BJ (cell line): Measurements from ENCODE around the gene GNAI1. TPM values are rescaled to one million over a fixed set of nuclear protein-coding genes. Genes with fewer than 3 reads are reported as not detected.

Experiments
- CTCF ChIA-PET: fragments of 350-600 bp; formaldehyde crosslinking; extraction: SDS; loops from one replicate; lab custom pipeline; 2021; ENCODE audit warnings: antibody characterized with exemption, inconsistent platforms; lab: Yijun Ruan, JAX
- POLR2A ChIA-PET: fragments of 300-600 bp; sonication (Branson Sonifier 250); formaldehyde crosslinking; extraction: SDS; loops from one replicate; lab custom pipeline; 2021; ENCODE audit warnings: antibody characterized with exemption; lab: Charles Lee
- DNase-seq: peaks from one replicate; pipeline ENCODE4 v3.0.0-alpha.2; 2011; ENCODE audit warnings: low read depth
- H3K27me3 ChIP-seq: 2 replicates; pipeline ENCODE4 v1.6.0; 2011; ENCODE audit warnings: low read length; ENCODE audit not compliant: control insufficient read depth, insufficient read depth
- H3K36me3 ChIP-seq: 2 replicates; pipeline ENCODE4 v1.5.1; 2011; ENCODE audit warnings: low read length; ENCODE audit not compliant: control insufficient read depth, insufficient read depth
- H3K4me3 ChIP-seq: 2 replicates; pipeline ENCODE4 v1.5.1; 2011; ENCODE audit warnings: low read depth, mild to moderate bottlenecking, control low read depth, low read length
- CTCF ChIP-seq: IDR thresholded peaks from 2 replicates; pipeline ENCODE4 v1.5.1; 2011; ENCODE audit warnings: low read depth, mild to moderate bottlenecking, control low read depth, inconsistent platforms, low read length, moderate library complexity; ENCODE audit not compliant: insufficient read depth
- polyA plus RNA-seq: library from polyadenylated mRNA; depleted of rRNA; stranded (reverse); fragments of >200 nt; gene quantifications from 2 replicates; pipeline ENCODE4 v1.2.3, GENCODE V29; 2011

The GNAI1 gene
- polyA plus RNA-seq, 1 experiment, result 19.4 TPM

GRCh38 chr7:80131675-80132435 lies 2.8 kb upstream of the GNAI1 start:
- POLR2A ChIA-PET, result no interaction called here
- no peak for DNase-seq
- CTCF ChIA-PET, result interaction anchor here (1.0 to 3.5 kb wide), 3 partner anchors 16 to 69 kb away, joined by 3 to 15 read pairs (median 6); no protein-coding TSS in a partner anchor

DNA sequence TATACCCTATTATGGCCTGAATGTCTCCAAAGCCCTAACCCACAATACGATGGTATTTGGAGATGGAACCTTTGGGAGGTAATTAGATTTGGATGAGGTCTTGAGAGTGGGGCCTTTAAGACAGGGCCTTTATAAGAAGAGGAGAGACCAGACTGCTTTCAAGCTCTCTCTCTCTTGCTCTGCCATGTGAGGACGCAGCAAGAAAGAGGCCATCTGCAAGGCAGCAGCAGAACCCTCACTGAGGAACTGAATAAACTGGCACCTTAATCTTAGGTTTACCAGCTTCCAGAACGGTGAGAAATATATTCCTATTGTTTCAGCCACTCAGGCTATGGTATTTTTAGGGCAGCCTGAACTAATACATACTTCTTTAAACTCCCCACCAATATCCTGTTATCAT lies 2.0 kb upstream of the GNAI1 start:
- ChIA-PET POLR2A (no interaction called here), CTCF (interaction anchor here (1.3 to 3.5 kb wide), 2 partner anchors 15 to 36 kb away, joined by 6 to 15 read pairs; no protein-coding TSS in a partner anchor)
- Histone ChIP-seq H3K36me3 (no peaks in the 10 kb centered on the region), H3K27me3 (no peaks in the 10 kb centered on the region), H3K4me3 (no peak overlapping the region)
- no peak for TF ChIP-seq CTCF
- DNase-seq, result no peak

More at GRCh38 chr7:80131675-80132435, 2.8 kb upstream of the GNAI1 start:
- TF ChIP-seq CTCF, result no peak
- no peaks in the 10 kb centered on the region for H3K36me3 ChIP-seq
- no peak overlapping the region for H3K4me3 ChIP-seq
- no peaks in the 10 kb centered on the region for H3K27me3 ChIP-seq

DNA sequence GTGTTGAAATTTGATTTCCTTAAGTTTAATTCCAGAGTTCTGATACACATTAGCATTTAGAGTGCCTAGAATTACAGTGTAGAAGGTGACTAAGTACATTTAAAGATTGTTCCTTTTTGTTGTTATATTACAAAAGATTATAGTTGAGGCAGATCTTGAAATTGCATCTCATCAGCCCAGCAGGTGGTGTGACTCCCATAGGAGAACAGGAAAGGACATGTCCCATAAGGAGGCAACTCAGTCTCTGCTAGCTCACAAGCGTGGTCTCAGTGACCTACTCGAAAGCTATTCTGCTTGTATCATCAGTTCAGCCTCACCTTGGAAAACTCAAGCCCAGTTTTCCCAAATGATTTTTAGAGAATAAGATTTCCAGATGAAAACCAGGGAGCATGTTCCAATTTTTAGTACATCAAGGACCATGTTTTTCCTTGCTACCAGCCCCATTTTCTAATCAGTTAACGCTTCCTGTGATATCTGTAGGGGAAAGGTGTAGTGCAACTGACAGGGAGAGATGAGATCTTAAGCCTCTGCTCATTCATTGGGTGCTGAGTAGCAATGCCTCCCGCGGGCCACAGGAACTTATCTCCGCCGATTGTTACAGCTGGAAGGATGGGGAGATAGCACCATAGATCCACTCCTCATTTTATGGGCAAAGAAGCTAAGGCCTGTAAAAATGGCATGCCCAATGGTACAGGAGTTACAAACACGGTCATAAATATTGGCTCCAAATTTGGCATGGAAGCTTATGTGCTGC lies 1.1 kb upstream of the GNAI1 start:
- DNase-seq, result no peak
- no peak overlapping the region for H3K4me3 ChIP-seq
- H3K27me3 ChIP-seq, result no peaks in the 10 kb centered on the region
- ChIA-PET CTCF (interaction anchor here (0.5 to 3.5 kb wide), 20 partner anchors 12 to 311 kb away, joined by 3 to 15 read pairs (median 4); no protein-coding TSS in a partner anchor), POLR2A (interaction anchor here (0.8 to 0.9 kb wide), 2 partner anchors 10 to 14 kb away, joined by 3 read pairs; no protein-coding TSS in a partner anchor)
- no peaks in the 10 kb centered on the region for H3K36me3 ChIP-seq
- TF ChIP-seq CTCF, result 0 out of 2 replicates have a peak, but pooled peaks have one; percentile 10

GRCh38 chr7:80134115-80134535 lies 506 bp upstream of the GNAI1 start:
- DNase-seq, result no peak
- TF ChIP-seq CTCF, result no peak
- CTCF ChIA-PET, result interaction anchor here (0.6 to 3.5 kb wide), 22 partner anchors 12 to 539 kb away, joined by 3 to 15 read pairs (median 4); no protein-coding TSS in a partner anchor
- Histone ChIP-seq H3K4me3 (peak overlapping the region; percentile 95), H3K36me3 (no peaks in the 10 kb centered on the region), H3K27me3 (no peaks in the 10 kb centered on the region)
- POLR2A ChIA-PET, result interaction anchor here (0.6 to 0.9 kb wide), 3 partner anchors 10 to 786 kb away, joined by 3 to 4 read pairs (median 3); no protein-coding TSS in a partner anchor
